GM18498 (cell line): Measurements from ENCODE around the gene C1RL.
"Not testable (repeated sequence)": the region's sequence is repeated elsewhere in the genome, so short reads cannot be mapped to it uniquely, and the experiment has no call there.

ENCODE experiments used
- ATAC-seq: cut with Tn5 transposase; IDR thresholded peaks from one replicate; pipeline ENCODE4 v1.9.1; 2021; ENCODE audit warnings: mild to moderate bottlenecking, moderate library complexity; ENCODE audit not compliant: unreplicated experiment

C1RL gene

GRCh38 chr12:7067096-7067495 lies 41.9 kb downstream of the C1RL start:
- ATAC-seq = no peak

GRCh38 chr12:7066596-7066995 lies 42.4 kb downstream of the C1RL start:
- no peak for ATAC-seq

DNA sequence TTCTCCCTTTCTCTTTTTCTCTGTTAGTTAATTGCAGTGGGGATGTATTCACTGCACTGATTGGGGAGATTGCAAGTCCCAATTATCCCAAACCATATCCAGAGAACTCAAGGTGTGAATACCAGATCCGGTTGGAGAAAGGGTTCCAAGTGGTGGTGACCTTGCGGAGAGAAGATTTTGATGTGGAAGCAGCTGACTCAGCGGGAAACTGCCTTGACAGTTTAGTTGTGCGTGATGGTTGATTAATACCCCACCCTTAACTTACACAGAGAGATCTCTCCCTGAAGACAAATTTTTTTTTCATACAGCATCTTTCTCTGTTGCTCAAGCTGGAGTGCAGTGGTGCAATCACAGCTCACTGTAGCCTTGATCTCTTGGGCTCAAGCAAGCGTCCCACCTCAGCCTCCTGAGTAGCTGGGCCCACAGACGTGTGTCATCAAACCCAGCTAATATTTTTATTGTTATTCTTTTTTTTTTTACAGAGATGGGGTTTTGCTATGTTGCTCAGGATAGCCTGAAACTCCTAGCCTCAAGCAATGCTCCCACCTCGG lies 43.9 kb downstream of the C1RL start:
- ATAC-seq = no peak

GRCh38 chr12:7064516-7064915 lies 44.5 kb downstream of the C1RL start:
- ATAC-seq = no peak

DNA sequence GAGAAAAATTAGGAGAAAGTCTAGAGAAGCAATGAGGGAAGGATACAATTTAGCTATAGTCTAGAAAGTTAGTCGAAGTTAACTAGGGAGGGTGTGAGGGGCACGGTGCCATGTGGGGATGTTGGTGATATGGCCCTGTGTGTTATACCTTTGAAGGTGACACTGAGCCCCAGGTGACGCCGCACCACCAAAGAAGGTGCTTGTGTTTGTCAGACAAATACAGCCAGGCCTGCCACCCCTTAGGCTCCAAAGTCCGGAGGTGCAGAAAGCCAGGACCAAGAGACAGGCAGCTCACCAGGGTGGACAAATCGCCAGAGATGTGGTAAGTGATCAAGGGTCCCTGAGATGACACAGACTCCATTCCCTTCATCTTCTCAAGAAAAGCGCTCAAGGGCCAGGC lies 47.4 kb downstream of the C1RL start:
- no peak for ATAC-seq

- ATAC-seq = no peak
Observed at GRCh38 chr12:7061138-7061537, 47.9 kb downstream of the C1RL start.

GRCh38 chr12:7060353-7060954 lies 48.6 kb downstream of the C1RL start, which contains the start of gene C1S:
Gene C1S, plus strand, starts transcription at chr12:7060718. Its CDS starts 1,195 bp downstream, at chr12:7061913.
- no peak for ATAC-seq

- ATAC-seq = no peak
Observed at GRCh38 chr12:7059780-7060179, 49.2 kb downstream of the C1RL start.

DNA sequence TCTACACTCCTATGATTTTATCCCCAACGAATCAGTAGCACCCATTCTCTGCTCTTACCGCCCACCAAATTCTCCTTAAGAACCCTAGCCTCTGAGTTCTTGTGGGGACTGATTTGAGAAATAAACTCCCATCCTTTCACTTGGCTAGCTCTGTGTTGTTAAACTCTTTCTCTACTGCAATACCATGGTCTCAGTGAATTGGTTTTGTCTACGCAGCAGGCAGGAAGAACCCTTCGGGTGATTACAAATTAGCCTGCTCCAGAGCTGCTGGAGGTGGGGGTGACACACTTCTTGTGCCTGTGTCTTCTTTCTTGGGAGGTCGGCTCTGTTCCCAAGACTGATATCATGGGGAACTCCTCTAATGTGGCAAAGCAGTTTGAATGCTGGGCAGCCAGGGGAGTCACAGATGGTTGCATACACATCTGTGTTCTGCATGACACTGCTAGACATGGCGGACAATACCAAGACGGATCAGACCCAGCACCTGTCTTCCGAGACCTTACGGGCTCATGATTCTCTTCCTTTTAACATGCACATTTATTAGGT lies 50.1 kb downstream of the C1RL start:
- no peak for ATAC-seq

GRCh38 chr12:7058163-7058845 lies 50.7 kb downstream of the C1RL start:
- ATAC-seq = no peak

GRCh38 chr12:7055736-7056135 lies 53.3 kb downstream of the C1RL start:
- ATAC-seq = not testable (repeated sequence)

DNA sequence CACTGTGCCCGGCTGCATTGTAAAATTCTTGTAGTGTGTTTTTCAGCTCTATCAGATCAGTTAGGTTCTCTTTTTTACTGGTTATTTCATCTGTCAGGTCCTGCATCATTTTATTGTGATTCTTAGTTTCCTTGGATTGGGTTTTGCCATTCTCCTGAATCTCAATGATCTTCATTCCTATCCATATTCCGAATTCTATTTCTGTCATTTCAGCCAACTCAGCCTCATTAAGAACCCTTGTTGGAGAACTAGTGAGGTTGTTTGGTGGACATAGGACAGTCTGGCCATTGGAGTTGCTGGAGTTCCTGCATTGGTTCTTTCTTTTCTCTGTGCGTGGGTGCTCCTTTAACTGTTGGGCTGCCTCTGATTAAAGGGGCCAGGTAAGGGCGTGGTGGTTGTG lies 54.1 kb downstream of the C1RL start:
- ATAC-seq = no peak

DNA sequence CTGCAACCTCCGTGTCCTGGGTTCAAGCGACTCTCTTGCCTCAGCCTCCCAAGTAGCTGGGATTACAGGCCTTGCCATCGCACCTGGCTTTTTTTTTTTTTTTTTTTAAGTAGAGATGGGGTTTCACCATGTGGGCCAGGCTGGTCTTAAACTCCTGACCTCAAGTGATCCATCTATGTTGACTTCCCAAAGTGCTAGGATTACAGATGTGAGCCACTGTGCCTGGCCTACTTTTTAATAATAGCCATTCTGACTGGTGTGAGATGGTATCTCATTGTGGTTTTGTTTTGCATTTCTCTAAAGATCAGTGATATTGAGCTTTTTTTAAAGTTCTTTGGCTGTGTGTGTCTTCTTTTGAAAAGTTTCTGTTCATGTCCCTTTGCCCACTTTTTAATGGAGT lies 59.0 kb downstream of the C1RL start:
- not testable (repeated sequence) for ATAC-seq

DNA sequence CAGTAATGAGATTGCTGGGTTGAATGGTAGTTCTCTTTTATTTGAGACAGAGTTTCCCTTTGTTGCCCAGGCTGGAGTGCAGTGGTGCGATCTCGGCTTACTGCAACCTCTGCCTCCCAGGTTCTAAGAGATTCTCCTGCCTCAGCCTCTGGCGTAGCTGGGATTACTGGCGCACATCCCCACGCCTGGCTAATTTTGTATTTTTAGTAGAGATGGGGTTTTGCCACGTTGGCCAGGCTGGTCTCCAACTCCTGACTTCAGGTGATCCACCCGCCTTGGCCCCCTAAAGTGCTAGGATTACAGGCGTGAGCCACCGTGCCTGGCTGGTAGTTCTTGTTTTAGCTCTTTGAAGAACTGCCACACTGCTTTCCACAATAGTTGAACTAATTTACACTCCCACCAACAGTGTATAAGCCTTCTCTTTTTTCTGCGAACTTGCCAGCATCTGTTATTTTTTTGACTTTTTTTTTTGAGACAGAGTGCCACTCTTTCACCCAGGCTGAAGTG lies 59.5 kb downstream of the C1RL start:
- not testable (repeated sequence) for ATAC-seq

DNA sequence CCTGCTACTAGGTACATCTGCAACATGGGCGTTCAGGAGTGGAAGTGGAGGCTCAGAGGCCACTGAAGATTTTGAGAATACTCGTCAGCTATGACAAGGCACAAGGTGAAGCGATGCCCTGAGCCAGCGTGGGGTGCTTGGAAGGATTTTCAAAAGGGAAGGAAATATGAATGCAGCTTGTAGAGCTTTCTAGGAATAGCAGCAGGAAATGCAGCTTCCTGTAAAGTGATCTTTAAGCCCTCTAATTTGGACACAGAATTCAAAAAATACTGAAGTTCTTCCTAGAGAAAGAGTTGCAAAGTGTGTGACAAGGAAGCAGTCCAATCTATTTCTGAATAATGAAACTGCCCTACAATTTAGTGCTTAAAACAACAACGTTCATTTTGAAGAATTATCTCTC lies 61.7 kb downstream of the C1RL start:
- ATAC-seq = no peak

GRCh38 chr12:7046383-7047105 lies 62.5 kb downstream of the C1RL start:
- no peak for ATAC-seq

DNA sequence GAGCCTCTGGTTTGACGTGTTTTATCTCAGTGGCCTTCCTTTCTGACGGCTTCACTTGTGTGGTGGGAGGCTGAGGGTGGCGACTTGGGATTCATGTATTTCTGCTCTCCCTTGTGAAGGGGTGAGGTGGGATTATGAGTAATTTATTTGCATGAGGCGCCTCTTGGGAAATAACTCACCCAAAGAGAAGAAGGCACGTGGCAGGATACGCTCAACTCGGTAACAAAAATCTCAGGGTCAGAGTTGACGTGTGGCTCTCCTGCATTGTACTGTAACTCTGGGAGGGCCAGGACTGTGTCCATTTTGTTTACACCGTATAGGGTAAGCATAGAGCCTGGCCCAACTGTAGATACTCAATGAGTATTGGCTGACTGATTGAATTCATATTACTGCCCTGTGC lies 63.1 kb downstream of the C1RL start:
- no peak for ATAC-seq
